Smooth muscle cell (in vitro differentiated cells): ENCODE measurements around the gene FARS2. TPM values are rescaled to one million over a fixed set of nuclear protein-coding genes. Genes with fewer than 3 reads are reported as not detected.

Experiments
- DNase-seq: peaks from one replicate; lab custom pipeline; 2025; ENCODE audit not compliant: unreplicated experiment; lab: John Stamatoyannopoulos, UW
- H2AFZ ChIP-seq: fragments of 200-600 bp; sonication (generic); 2 replicates; pipeline ENCODE4 v1.6.0; 2016; ENCODE audit warnings: antibody characterized with exemption, low read depth, mild to moderate bottlenecking
- H3F3A ChIP-seq: fragments of 200-600 bp; sonication (generic); 2 replicates; pipeline ENCODE4 v1.6.0; 2017; ENCODE audit warnings: antibody characterized with exemption, low read depth
- H3K27ac ChIP-seq: fragments of 200-600 bp; sonication (generic); 2 replicates; pipeline ENCODE4 v1.5.1; 2016; ENCODE audit warnings: low read depth, mild to moderate bottlenecking
- H3K27me3 ChIP-seq: fragments of 200-600 bp; sonication (generic); 2 replicates; pipeline ENCODE4 v1.6.1; 2016; ENCODE audit warnings: low read depth, mild to moderate bottlenecking
- H3K36me3 ChIP-seq: fragments of 200-600 bp; sonication (generic); 2 replicates; pipeline ENCODE4 v1.5.1; 2016; ENCODE audit warnings: low read depth
- H3K4me1 ChIP-seq: fragments of 200-600 bp; sonication (generic); 2 replicates; pipeline ENCODE4 v1.5.1; 2016; ENCODE audit warnings: low read depth
- H3K4me2 ChIP-seq: fragments of 200-600 bp; sonication (generic); 2 replicates; pipeline ENCODE4 v1.6.0; 2016; ENCODE audit warnings: mild to moderate bottlenecking
- H3K4me3 ChIP-seq: fragments of 200-600 bp; sonication (generic); 2 replicates; pipeline ENCODE4 v1.5.1; 2016; ENCODE audit warnings: mild to moderate bottlenecking
- H3K79me2 ChIP-seq: fragments of 200-600 bp; sonication (generic); 2 replicates; pipeline ENCODE4 v1.6.0; 2016; ENCODE audit warnings: low read depth, mild to moderate bottlenecking
- H3K9ac ChIP-seq: fragments of 200-600 bp; sonication (generic); 2 replicates; pipeline ENCODE4 v1.6.0; 2016; ENCODE audit warnings: low read depth
- H3K9me3 ChIP-seq: fragments of 200-600 bp; sonication (generic); replicated peaks from 2 replicates; pipeline ENCODE4 v1.5.1; 2016; ENCODE audit warnings: low read depth
- H4K20me1 ChIP-seq: fragments of 200-600 bp; sonication (generic); 2 replicates; pipeline ENCODE4 v1.6.0; 2016; ENCODE audit warnings: low read depth
- WGBS: methylation state at CpG from one replicate; pipeline ENCODE4 v1.1.7; 2016; ENCODE audit warnings: low lambda C conversion rate; 5-methylcytosine and 5-hydroxymethylcytosine counted together
- polyA plus RNA-seq: library from polyadenylated mRNA; unstranded; fragments of >200 nt; fragmentation: Nextera tagmentation; extraction: Ambion mirVana; gene quantifications from 2 replicates; pipeline ENCODE4 v1.2.1, GENCODE V29; 2016
- total RNA-seq: library from RNA; depleted of rRNA; stranded (reverse); fragments of >200 nt; gene quantifications from 2 replicates; pipeline ENCODE4 v1.2.3, GENCODE V29; 2014
- TF ChIP-seq, protein P1 (sequence below): fragments of 200-600 bp; sonication (generic); IDR thresholded peaks from 2 replicates; pipeline ENCODE4 v1.5.1; 2017; ENCODE audit warnings: borderline replicate concordance, mild to moderate bottlenecking, antibody characterized with exemption; ENCODE audit not compliant: insufficient read depth, poor library complexity, severe bottlenecking

The FARS2 gene
- total and polyA plus RNA-seq, 2 experiments from 2014 or later, result 9.6 to 13.2 TPM

GRCh38 chr6:5674141-5674540 is 412.8 kb downstream of the FARS2 start:
- no peaks in the 10 kb centered on the region for H4K20me1 ChIP-seq
- H3F3A ChIP-seq, result peaks cover 11% of the 10 kb centered on the region
- no peaks in the 10 kb centered on the region for H3K27me3 ChIP-seq
- no peaks in the 10 kb centered on the region for H3K79me2 ChIP-seq
- H3K27ac ChIP-seq, result no peak overlapping the region
- WGBS, result 97% methylated on average over 3 of the region's 3 CpGs
- H3K36me3 ChIP-seq, result no peaks in the 10 kb centered on the region
- H3K9me3 ChIP-seq, result no peaks in the 10 kb centered on the region
- H3K4me1 ChIP-seq, result peaks cover 15% of the 10 kb centered on the region
- H3K9ac ChIP-seq, result no peak overlapping the region
- no peak for DNase-seq
- H2AFZ ChIP-seq, result no peak overlapping the region
- TF ChIP-seq, protein P1, sequence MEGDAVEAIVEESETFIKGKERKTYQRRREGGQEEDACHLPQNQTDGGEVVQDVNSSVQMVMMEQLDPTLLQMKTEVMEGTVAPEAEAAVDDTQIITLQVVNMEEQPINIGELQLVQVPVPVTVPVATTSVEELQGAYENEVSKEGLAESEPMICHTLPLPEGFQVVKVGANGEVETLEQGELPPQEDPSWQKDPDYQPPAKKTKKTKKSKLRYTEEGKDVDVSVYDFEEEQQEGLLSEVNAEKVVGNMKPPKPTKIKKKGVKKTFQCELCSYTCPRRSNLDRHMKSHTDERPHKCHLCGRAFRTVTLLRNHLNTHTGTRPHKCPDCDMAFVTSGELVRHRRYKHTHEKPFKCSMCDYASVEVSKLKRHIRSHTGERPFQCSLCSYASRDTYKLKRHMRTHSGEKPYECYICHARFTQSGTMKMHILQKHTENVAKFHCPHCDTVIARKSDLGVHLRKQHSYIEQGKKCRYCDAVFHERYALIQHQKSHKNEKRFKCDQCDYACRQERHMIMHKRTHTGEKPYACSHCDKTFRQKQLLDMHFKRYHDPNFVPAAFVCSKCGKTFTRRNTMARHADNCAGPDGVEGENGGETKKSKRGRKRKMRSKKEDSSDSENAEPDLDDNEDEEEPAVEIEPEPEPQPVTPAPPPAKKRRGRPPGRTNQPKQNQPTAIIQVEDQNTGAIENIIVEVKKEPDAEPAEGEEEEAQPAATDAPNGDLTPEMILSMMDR, result no peak
- no peak overlapping the region for H3K4me3 ChIP-seq
- H3K4me2 ChIP-seq, result no peak overlapping the region

- TF ChIP-seq, protein P1, result no peak
- no peaks in the 10 kb centered on the region for H3K9me3 ChIP-seq
- H4K20me1 ChIP-seq, result no peaks in the 10 kb centered on the region
- WGBS, result 84% methylated on average over 2 of the region's 2 CpGs
- DNase-seq, result no peak
- peaks cover 11% of the 10 kb centered on the region for H3F3A ChIP-seq
- H3K27ac ChIP-seq, result no peak overlapping the region
- no peaks in the 10 kb centered on the region for H3K36me3 ChIP-seq
- no peaks in the 10 kb centered on the region for H3K79me2 ChIP-seq
- no peak overlapping the region for H3K4me3 ChIP-seq
- peaks cover 15% of the 10 kb centered on the region for H3K4me1 ChIP-seq
- H3K27me3 ChIP-seq, result no peaks in the 10 kb centered on the region
- no peak overlapping the region for H2AFZ ChIP-seq
- no peak overlapping the region for H3K4me2 ChIP-seq
- H3K9ac ChIP-seq, result no peak overlapping the region
Measured at GRCh38 chr6:5674721-5675120, 413.4 kb downstream of the FARS2 start.

DNA sequence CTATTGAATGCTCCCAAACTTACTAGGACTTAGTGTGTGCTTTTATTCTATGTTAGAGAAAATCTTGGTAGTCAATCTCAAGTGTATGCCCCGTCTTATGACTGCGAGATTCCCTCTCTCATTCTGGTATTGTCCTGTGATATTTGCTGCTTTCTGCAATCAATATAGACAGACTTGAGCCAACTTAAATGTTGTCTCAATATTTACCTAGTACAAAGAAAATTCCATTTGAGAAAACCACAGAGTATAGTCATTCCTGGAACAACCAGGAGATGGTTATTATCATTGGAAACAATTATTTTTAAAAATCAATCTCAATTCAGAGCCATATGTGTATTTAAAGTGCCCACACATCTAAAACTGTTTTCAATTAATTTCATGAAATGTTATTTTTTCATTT is 415.4 kb downstream of the FARS2 start:
- Histone ChIP-seq H3K4me3 (no peak overlapping the region), H2AFZ (no peak overlapping the region), H3K4me1 (peaks cover 9% of the 10 kb centered on the region), H3K27me3 (no peaks in the 10 kb centered on the region), H3F3A (peaks cover under 1% of the 10 kb centered on the region), H3K79me2 (no peaks in the 10 kb centered on the region), H4K20me1 (no peaks in the 10 kb centered on the region), H3K36me3 (no peaks in the 10 kb centered on the region), H3K27ac (no peak overlapping the region), H3K9ac (no peak overlapping the region), H3K9me3 (no peaks in the 10 kb centered on the region), H3K4me2 (no peak overlapping the region)
- TF ChIP-seq, protein P1, result no peak
- WGBS, result 100% methylated on average over 2 of the region's 2 CpGs
- no peak for DNase-seq

DNA sequence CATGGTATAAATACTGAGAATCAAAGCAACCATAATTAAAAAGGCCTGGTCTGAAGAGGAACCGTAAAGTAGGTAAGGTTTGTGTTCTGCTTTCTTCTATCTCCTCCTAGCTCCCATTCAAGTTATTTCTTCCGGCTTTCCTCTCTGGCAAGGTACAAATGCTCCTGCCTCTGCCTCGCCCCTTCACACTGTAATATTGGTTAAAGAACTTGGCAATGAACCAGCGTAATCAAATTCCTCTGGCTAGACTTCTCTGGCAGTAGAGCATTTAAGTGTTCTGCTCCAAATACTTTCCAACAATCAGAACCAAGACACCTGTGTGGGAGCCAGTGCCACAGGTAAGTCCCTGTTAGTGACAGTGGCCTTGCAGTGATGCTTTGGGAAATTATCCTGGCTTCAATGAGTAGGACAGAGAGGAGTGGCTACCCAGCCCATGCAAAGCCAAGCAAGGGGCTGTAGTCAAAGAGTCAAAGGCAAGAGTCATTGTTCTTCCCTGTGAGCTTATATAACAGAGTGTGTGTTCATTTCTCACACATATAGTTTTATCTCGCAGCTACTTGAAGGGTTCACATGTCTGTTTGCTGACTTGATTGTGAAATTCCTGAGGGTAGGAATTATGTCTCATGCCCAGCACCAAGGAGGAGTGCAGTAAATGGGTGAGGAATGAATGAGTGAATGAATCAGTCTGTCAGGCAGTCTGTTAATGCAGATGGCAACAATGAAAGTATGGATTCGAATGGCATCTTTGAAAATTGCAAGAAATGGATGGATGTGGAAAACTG is 416.1 kb downstream of the FARS2 start:
- Histone ChIP-seq H3K4me2 (no peak overlapping the region), H3K27me3 (no peaks in the 10 kb centered on the region), H2AFZ (no peak overlapping the region), H4K20me1 (no peaks in the 10 kb centered on the region), H3K9me3 (no peaks in the 10 kb centered on the region), H3K36me3 (no peaks in the 10 kb centered on the region), H3K4me1 (peaks cover 6% of the 10 kb centered on the region), H3K9ac (no peak overlapping the region), H3F3A (no peaks in the 10 kb centered on the region), H3K27ac (no peak overlapping the region), H3K79me2 (no peaks in the 10 kb centered on the region), H3K4me3 (no peak overlapping the region)
- TF ChIP-seq, protein P1, result no peak
- no peak for DNase-seq
- 96% methylated on average over 6 of the region's 6 CpGs for WGBS
